ENCODE results near the gene AMN. TPM values are rescaled to one million over a fixed set of nuclear protein-coding genes. Genes with fewer than 3 reads are reported as not detected.

Gene AMN
- total RNA-seq, 2 donors from 2014 or later = 6.0 TPM; not detected in 1

DNA sequence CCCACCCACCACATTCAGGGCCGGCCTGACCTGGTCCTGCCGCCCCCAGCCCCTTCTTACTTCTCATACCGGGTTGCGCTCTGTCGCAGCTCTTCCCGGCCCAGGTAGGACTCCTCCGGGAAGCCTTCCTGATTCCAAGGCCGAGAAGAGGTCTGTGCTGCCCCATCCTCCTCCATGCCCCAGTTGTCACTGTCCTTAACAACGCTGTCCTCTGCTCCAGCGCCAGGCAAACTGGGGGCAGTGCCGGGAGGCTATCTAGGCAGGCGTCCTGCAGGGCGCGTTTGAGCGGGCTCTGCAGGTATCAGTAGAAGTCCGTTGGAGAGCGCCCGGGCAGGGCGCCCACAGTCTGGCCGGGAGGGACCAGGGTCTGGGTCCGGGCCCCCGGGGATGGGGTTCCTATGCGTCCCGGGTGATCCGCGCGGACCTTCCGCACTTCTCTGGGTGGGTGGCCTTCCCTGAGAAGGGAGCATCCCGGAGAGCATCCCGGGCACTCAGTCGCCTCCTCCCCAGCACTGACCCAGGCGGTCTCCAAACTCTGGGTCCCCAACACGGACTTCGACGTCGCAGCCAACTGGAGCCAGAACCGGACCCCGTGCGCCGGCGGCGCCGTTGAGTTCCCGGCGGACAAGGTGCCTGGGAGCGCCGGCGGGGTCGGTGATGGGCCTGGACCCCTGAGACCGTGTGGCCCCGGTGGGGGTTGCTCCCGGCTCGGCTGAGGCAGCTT, 900 bp downstream of the AMN start:
- Histone ChIP-seq H3K27me3 (peaks cover 0 to 16% of the 10 kb centered on the region in 2 donors), H3K4me3 (no peak overlapping the region), H3K27ac (no peak overlapping the region), H3K9me3 (no peaks in the 10 kb centered on the region), H3K36me3 (replicated peaks in 1 of 2; ENCODE audit: insufficient read depth in 1 of 2, low read depth in 2 of 2) (no peaks in the 10 kb centered on the region), H3K4me1 (peaks cover 11% of the 10 kb centered on the region)
- no peak for DNase-seq
- no peak for TF ChIP-seq POLR2A (IDR thresholded peaks at IDR 0.05)
- TF ChIP-seq, protein P1, sequence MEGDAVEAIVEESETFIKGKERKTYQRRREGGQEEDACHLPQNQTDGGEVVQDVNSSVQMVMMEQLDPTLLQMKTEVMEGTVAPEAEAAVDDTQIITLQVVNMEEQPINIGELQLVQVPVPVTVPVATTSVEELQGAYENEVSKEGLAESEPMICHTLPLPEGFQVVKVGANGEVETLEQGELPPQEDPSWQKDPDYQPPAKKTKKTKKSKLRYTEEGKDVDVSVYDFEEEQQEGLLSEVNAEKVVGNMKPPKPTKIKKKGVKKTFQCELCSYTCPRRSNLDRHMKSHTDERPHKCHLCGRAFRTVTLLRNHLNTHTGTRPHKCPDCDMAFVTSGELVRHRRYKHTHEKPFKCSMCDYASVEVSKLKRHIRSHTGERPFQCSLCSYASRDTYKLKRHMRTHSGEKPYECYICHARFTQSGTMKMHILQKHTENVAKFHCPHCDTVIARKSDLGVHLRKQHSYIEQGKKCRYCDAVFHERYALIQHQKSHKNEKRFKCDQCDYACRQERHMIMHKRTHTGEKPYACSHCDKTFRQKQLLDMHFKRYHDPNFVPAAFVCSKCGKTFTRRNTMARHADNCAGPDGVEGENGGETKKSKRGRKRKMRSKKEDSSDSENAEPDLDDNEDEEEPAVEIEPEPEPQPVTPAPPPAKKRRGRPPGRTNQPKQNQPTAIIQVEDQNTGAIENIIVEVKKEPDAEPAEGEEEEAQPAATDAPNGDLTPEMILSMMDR (IDR thresholded peaks at IDR 0.05) = no peak
- intact Hi-C loops (cut with DNase I) = loop anchor here (10.0 kb wide), 1 partner anchor 229 kb away; no protein-coding TSS in a partner anchor
- 6 to 10% methylated on average over 15 to 53 of the region's 53 CpGs for WGBS, 2 donors
- ATAC-seq = no peak

DNA sequence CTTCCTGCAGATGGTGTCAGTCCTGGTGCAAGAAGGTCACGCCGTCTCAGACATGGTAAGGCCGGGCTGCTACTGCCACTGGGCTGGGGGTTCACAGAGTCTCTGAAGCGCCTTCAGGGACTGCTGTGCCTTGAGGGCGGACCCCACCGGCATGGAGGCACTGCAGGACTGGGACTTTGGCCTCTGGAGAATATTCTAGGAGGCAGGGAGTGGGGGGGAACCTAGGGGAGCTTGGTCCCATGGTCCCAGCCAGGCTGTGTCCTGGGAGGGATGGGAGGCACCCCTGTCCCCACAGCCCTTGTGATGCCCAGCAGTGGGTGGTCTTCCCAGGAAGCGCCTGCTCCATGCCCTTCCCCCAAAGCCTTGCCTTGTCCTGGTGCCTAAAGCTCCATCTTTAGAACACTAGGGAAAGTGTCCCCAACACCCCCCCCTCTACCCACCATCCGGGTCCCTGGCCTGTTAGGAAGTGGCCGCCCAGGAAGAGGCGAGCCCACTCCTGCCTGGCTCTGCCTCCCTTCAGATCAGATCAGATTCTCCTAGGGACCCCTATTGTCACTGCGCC, 1.5 kb downstream of the AMN start:
- Histone ChIP-seq H3K36me3 (replicated peaks in 1 of 2; ENCODE audit: insufficient read depth in 1 of 2, low read depth in 2 of 2) (no peaks in the 10 kb centered on the region), H3K27me3 (peaks cover 0 to 22% of the 10 kb centered on the region in 2 donors), H3K9me3 (no peaks in the 10 kb centered on the region), H3K27ac (no peak overlapping the region), H3K4me1 (peaks cover 18% of the 10 kb centered on the region), H3K4me3 (no peak overlapping the region)
- intact Hi-C loops (cut with DNase I) = loop anchor here (10.0 kb wide), 1 partner anchor 229 kb away; no protein-coding TSS in a partner anchor
- no peak for TF ChIP-seq POLR2A (IDR thresholded peaks at IDR 0.05)
- TF ChIP-seq, protein P1 (IDR thresholded peaks at IDR 0.05) = no peak
- no peak for DNase-seq
- no peak for ATAC-seq
- WGBS, 2 donors = 42 to 47% methylated on average over 6 to 11 of the region's 11 CpGs

DNA sequence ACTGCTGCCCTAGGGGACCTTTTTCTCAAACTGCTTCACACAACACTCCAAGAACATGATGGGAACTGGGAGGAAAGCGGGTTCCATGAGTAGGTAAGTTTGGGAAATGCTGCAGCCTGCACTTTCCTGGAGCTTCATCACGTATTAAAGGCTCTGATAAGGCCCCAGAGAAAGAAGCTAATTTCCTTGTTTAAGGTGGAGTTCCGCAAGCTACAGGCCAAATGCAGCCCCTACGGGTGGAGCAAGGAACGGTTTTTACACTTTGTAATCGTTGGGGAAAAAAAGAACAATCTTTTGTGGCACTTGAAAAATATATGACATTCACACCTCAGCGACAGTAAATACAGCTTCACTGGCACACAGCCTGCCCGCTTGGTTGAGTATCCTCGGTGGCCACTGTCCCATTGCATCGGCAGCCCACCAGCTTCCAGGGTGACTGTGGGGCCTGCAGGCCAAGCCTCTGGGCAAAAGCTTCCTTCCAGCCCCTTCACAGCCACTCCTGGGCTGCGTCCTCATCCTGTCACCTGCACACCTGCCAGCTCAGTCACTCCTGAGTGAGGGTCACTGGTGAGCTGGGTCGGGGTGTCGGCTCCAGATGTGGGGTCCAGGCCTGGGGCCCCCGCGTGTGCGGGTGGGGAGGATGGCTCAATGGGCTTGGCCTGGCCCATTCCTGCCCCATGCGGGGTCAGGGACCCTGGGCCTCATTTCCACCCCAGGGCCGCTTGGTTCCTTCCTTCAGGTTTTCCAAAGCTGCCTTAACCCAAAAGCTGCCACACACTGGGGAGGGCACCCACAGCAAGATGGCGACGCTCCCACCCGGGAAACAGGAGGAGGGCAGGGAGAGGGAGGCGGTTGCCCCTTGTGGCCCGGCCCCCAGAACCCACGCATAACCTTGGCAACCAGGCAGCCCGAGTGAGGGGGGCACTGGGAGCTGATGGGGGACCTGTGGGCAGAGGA, 2.4 kb downstream of the AMN start:
- 72 to 76% methylated on average over 16 to 22 of the region's 25 CpGs for WGBS, 2 donors
- Histone ChIP-seq H3K4me3 (no peak overlapping the region), H3K4me1 (peaks cover 27% of the 10 kb centered on the region), H3K9me3 (no peaks in the 10 kb centered on the region), H3K27ac (no peak overlapping the region), H3K27me3 (peaks cover 5 to 31% of the 10 kb centered on the region in 2 donors), H3K36me3 (replicated peaks in 1 of 2; ENCODE audit: insufficient read depth in 1 of 2, low read depth in 2 of 2) (no peaks in the 10 kb centered on the region)
- DNase-seq (no peak), ATAC-seq (no peak)
- intact Hi-C loops (cut with DNase I) = loop anchor here (10.0 kb wide), 1 partner anchor 230 kb away; no protein-coding TSS in a partner anchor
- TF ChIP-seq POLR2A (IDR thresholded peaks at IDR 0.05) = no peak
- TF ChIP-seq, protein P1 (IDR thresholded peaks at IDR 0.05) = no peak

DNA sequence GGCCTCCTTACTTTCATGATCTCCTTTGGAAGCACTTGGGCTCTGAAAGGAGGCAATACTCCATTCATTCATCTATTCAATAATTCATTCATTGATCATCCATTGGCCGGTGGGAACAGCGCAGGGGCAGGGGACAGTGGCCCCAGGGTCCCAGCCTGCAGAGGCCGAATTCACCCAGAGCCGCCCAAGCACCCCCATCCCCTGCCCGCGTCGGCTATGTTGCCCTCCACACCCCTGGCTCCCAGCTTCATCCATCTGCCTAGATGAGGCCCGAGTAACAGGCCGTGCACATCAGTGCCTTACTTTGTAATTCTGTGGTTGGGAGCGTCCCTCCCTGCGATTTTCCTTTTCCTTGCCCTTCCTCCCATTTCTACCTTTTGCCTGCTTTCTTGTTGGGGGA, 3.2 kb downstream of the AMN start:
- H3K27ac ChIP-seq = no peak overlapping the region
- ATAC-seq = no peak
- no peak for TF ChIP-seq POLR2A (IDR thresholded peaks at IDR 0.05)
- TF ChIP-seq, protein P1 (IDR thresholded peaks at IDR 0.05) = no peak
- no peaks in the 10 kb centered on the region for H3K36me3 ChIP-seq (replicated peaks in 1 of 2; ENCODE audit: insufficient read depth in 1 of 2, low read depth in 2 of 2)
- no peak for DNase-seq
- H3K27me3 ChIP-seq = peaks cover 5 to 39% of the 10 kb centered on the region in 2 donors
- no peak overlapping the region for H3K4me3 ChIP-seq
- no peaks in the 10 kb centered on the region for H3K9me3 ChIP-seq
- WGBS, 2 donors = 76 to 77% methylated on average over 11 of the region's 11 CpGs
- peaks cover 34% of the 10 kb centered on the region for H3K4me1 ChIP-seq
- intact Hi-C loops (cut with DNase I) = loop anchor here (10.0 kb wide), 1 partner anchor 231 kb away; no protein-coding TSS in a partner anchor
